Kidney (tissue), 14 donors: ENCODE measurements around the gene NPHP4. TPM values are rescaled to one million over a fixed set of nuclear protein-coding genes. Genes with fewer than 3 reads are reported as not detected.

Source experiments
- DNase-seq, 5 donors: peaks; one replicate each; pipeline ENCODE4 v3.0.0-alpha.2; 2013 to 2020
- FAIRE-seq: peaks from 2 replicates; lab custom pipeline; 2012; peaks lifted over from hg19 to GRCh38; lab: Jason Lieb, UNC
- H3K27ac ChIP-seq, 2 donors: one replicate each; pipeline ENCODE4 v1.7.0; 2013; ENCODE audit warnings: low read depth in 2 of 2, low read length in 2 of 2, inconsistent platforms in 1 of 2
- H3K27me3 ChIP-seq: one replicate; pipeline ENCODE4 v1.7.1; 2013; ENCODE audit warnings: low read length, inconsistent platforms; ENCODE audit not compliant: control insufficient read depth, insufficient read depth
- H3K36me3 ChIP-seq, 3 donors: one replicate each; pipeline versions ENCODE4 v1.7.0 to v1.7.1; 2013; ENCODE audit warnings: low read length in 3 of 3, control low read depth in 1 of 3, inconsistent platforms in 1 of 3; ENCODE audit not compliant: insufficient read depth in 3 of 3, control insufficient read depth in 2 of 3
- H3K4me1 ChIP-seq, 3 donors: one replicate each; pipeline versions ENCODE4 v1.7.0 to v1.7.1; 2013; ENCODE audit warnings: low read length in 3 of 3, inconsistent platforms in 1 of 3, low read depth in 1 of 3; ENCODE audit not compliant: control insufficient read depth in 2 of 3, insufficient read depth in 2 of 3
- H3K4me3 ChIP-seq, 3 donors: one replicate each; pipeline versions ENCODE4 v1.7.0 to v1.8.1; 2013; ENCODE audit warnings: low read length in 3 of 3, control low read depth in 1 of 3, inconsistent platforms in 1 of 3
- H3K9ac ChIP-seq, 3 donors: one replicate each; pipeline versions ENCODE4 v1.7.0 to v1.7.1; 2013; ENCODE audit warnings: low read length in 3 of 3, control low read depth in 1 of 3, inconsistent platforms in 1 of 3
- H3K9me3 ChIP-seq, 3 donors: one replicate each; pipeline versions ENCODE4 v1.7.0 to v1.7.1; 2013; ENCODE audit warnings: low read length in 3 of 3, control low read depth in 1 of 3, inconsistent platforms in 1 of 3; ENCODE audit not compliant: control insufficient read depth in 2 of 3, insufficient read depth in 1 of 3
- CTCF ChIP-seq: IDR thresholded peaks from 3 replicates; pipeline ENCODE4 v1.5.1; 2012; ENCODE audit warnings: mild to moderate bottlenecking, moderate library complexity, borderline replicate concordance; ENCODE audit not compliant: insufficient read depth; ENCODE audit errors: extremely low read depth
- intact Hi-C: fragments of 100-400 bp; cut with DNase I; formaldehyde crosslinking; loops from one replicate; pipeline ENCODE4 v1.11.1; 2022
- polyA plus RNA-seq: library from polyadenylated mRNA; stranded (reverse); fragments of 350-450 nt; fragmentation: Illumina TruSeq; extraction: RNeasy Lipid Tissue Mini Kit (QIAGEN cat#74804); gene quantifications from one replicate; pipeline ENCODE4 v1.2.3, GENCODE V29; 2014; ENCODE audit warnings: low read depth, low replicate concordance; ENCODE audit not compliant: insufficient read depth
- total RNA-seq: library from RNA; stranded (reverse); fragmentation: NEBNext Ultra II Directional; extraction: Animal tissue kit (Norgen Biotek cat#: 25700); gene quantifications from one replicate; pipeline ENCODE4 v1.2.1, GENCODE V29; 2021
- donor health status: control.
- donor health status: control.
- donor health status: control.
- donor health status: control.
- donor health status: control.
- donor health status: DM: yes; HTN: yes; CAD: no.
- donor health status: Normal renal cell carcinoma (clear cell type).

NPHP4 gene
- total and polyA plus RNA-seq, 2 donors from 2014 or later: 2.9 to 16.1 TPM

- Histone ChIP-seq H3K9me3 (no peaks in the 10 kb centered on the region), H3K4me1 (peaks cover 0 to 2% (median 0%) of the 10 kb centered on the region in 3 donors), H3K36me3 (no peaks in the 10 kb centered on the region), H3K27me3 (no peaks in the 10 kb centered on the region), H3K27ac (no peak overlapping the region), H3K9ac (no peak overlapping the region), H3K4me3 (no peak overlapping the region)
- no peak for TF ChIP-seq CTCF
- DNase-seq (no peak), FAIRE-seq (no peak)
- intact Hi-C loops: no loop called here
Observed at GRCh38 chr1:5892329-5892728, 99.9 kb downstream of the NPHP4 start.

DNA sequence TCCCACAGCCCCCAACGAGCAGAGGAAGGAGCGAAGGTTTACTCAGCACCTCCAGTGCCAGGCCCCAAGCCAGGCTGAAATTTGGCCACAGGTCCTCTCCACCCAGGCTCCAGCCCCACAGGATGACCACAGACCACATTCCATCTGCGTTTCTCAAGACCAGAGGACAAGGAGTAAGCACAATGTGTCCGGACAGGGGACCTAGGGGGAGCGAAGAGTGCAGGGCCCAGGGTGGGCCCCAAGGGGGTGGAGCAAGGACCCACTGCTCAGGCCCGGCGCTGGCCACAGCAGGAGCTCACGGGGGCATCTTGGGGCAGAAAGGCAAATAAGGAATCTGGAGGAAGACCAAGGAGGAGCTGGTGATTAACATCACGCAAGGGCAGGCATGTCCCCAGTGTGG lies 100.5 kb downstream of the NPHP4 start:
- DNase-seq (peak in 1 of 5 donors; percentile 35), FAIRE-seq (no peak)
- Histone ChIP-seq H3K27ac (no peak overlapping the region), H3K9me3 (no peaks in the 10 kb centered on the region), H3K4me1 (peaks cover 0 to 2% (median 0%) of the 10 kb centered on the region in 3 donors), H3K36me3 (no peaks in the 10 kb centered on the region), H3K4me3 (no peak overlapping the region), H3K27me3 (no peaks in the 10 kb centered on the region), H3K9ac (no peak overlapping the region)
- TF ChIP-seq CTCF: no peak
- intact Hi-C loops: no loop called here

GRCh38 chr1:5891137-5891536 lies 101.1 kb downstream of the NPHP4 start:
- Histone ChIP-seq H3K4me1 (peaks cover 0 to 2% (median 0%) of the 10 kb centered on the region in 3 donors), H3K27ac (no peak overlapping the region), H3K9me3 (no peaks in the 10 kb centered on the region), H3K9ac (no peak overlapping the region), H3K27me3 (no peaks in the 10 kb centered on the region), H3K36me3 (peaks cover 0 to 2% (median 0%) of the 10 kb centered on the region in 3 donors), H3K4me3 (no peak overlapping the region)
- DNase-seq (peak in 2 of 5 donors; percentile 16 to 42), FAIRE-seq (no peak)
- intact Hi-C loops: no loop called here
- no peak for TF ChIP-seq CTCF
